ENCODE measurements around the gene ASXL1. TPM values are rescaled to one million over a fixed set of nuclear protein-coding genes. Genes with fewer than 3 reads are reported as not detected.
"Not testable (repeated sequence)": the region's sequence is repeated elsewhere in the genome, so short reads cannot be mapped to it uniquely, and the experiment has no call there.

The ASXL1 gene
- total and polyA plus RNA-seq, 10 donors = 14.1 to 149 (median 96.8) TPM

- intact Hi-C loops (cut with DNase I; ENCODE audit: low total_unique reads) = no loop called here
- Histone ChIP-seq H3K4me1 (peaks cover 0 to 24% (median 17%) of the 10 kb centered on the region in 6 donors), H3K4me3 (no peak overlapping the region), H3K27ac (no peak overlapping the region), H3K9me3 (no peaks in the 10 kb centered on the region), H3K27me3 (replicated peaks in 1 of 7) (no peaks in the 10 kb centered on the region), H3K36me3 (peaks cover 0 to 5% (median 0%) of the 10 kb centered on the region in 6 donors)
- TF ChIP-seq CTCF (IDR thresholded peaks at IDR 0.05 in 8 of 11, conservative IDR thresholded peaks at IDR 0.05 in 3 of 11) (no peak), POLR2A (IDR thresholded peaks at IDR 0.05) (no peak), POLR2AphosphoS5 (IDR thresholded peaks at IDR 0.05) (no peak)
- WGBS, 5 donors = 84 to 92% (median 88%) methylated on average over 7 of the region's 7 CpGs
- DNase-seq = no peak
Observed at GRCh38 chr20:32338665-32339064, 19.5 kb upstream of the ASXL1 start.

- WGBS, 5 donors = 77 to 94% (median 89%) methylated on average over 2 of the region's 2 CpGs
- Histone ChIP-seq H3K4me3 (no peak overlapping the region), H3K9me3 (no peaks in the 10 kb centered on the region), H3K36me3 (peaks cover 0 to 5% (median 0%) of the 10 kb centered on the region in 6 donors), H3K4me1 (peaks cover 0 to 20% (median 13%) of the 10 kb centered on the region in 6 donors), H3K27ac (no peak overlapping the region), H3K27me3 (replicated peaks in 1 of 7) (no peaks in the 10 kb centered on the region)
- TF ChIP-seq POLR2A (IDR thresholded peaks at IDR 0.05) (no peak), POLR2AphosphoS5 (IDR thresholded peaks at IDR 0.05) (no peak), CTCF (IDR thresholded peaks at IDR 0.05 in 8 of 11, conservative IDR thresholded peaks at IDR 0.05 in 3 of 11) (no peak)
- intact Hi-C loops (cut with DNase I; ENCODE audit: low total_unique reads) = no loop called here
- DNase-seq = no peak
Observed at GRCh38 chr20:32339116-32339515, 19.0 kb upstream of the ASXL1 start.

GRCh38 chr20:32341053-32341452 is 17.1 kb upstream of the ASXL1 start:
- DNase-seq; intact Hi-C loops (cut with DNase I; ENCODE audit: low total_unique reads); H3K36me3 ChIP-seq; H3K4me3 ChIP-seq; H3K27ac ChIP-seq; H3K9me3 ChIP-seq; H3K27me3 ChIP-seq (replicated peaks in 1 of 7): not testable (repeated sequence)
- 86 to 95% (median 92%) methylated on average over 1 to 2 of the region's 2 CpGs for WGBS, 5 donors
- H3K4me1 ChIP-seq = peaks cover 0 to 10% (median 4%) of the 10 kb centered on the region in 6 donors

- intact Hi-C loops (cut with DNase I; ENCODE audit: low total_unique reads) = no loop called here
- H3K36me3 ChIP-seq = peaks cover 0 to under 1% (median 0%) of the 10 kb centered on the region in 6 donors
- no peaks in the 10 kb centered on the region for H3K4me1 ChIP-seq
- no peaks in the 10 kb centered on the region for H3K27me3 ChIP-seq (replicated peaks in 1 of 7)
- H3K27ac ChIP-seq = no peak overlapping the region
- no peak overlapping the region for H3K4me3 ChIP-seq
- no peaks in the 10 kb centered on the region for H3K9me3 ChIP-seq
- 78 to 95% (median 85%) methylated on average over 3 of the region's 3 CpGs for WGBS, 5 donors
- TF ChIP-seq CTCF (IDR thresholded peaks at IDR 0.05 in 8 of 11, conservative IDR thresholded peaks at IDR 0.05 in 3 of 11) (no peak), POLR2A (IDR thresholded peaks at IDR 0.05) (no peak), POLR2AphosphoS5 (IDR thresholded peaks at IDR 0.05) (no peak)
- no peak for DNase-seq
Observed at GRCh38 chr20:32343439-32343838, 14.7 kb upstream of the ASXL1 start.
